ENCODE results near the gene NRROS.

NRROS gene

DNA sequence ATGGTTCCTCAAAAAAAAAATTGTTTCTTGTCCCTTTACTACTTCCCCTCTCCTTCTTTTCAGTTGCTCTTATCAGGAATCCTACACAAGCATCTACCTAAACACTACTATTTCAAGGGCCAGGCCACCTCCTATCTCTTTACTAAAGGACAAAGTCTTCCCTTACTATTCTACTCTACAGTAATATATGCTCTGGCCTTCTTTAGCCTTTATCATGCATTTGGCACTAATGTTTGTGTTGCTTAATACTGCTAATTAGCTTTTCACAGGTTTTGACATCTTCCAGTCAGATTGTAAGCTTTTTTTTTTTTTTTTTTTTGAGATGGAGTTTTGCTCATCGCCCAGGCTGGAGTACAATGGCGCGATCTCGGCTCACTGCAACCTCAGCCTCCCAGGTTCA lies 67.2 kb downstream of the NRROS start:
- ATAC-seq = no peak
- TF ChIP-seq ZFP30 (CRISPR knock-in tag; IDR thresholded peaks at IDR 0.05) (no peak), CSRNP3 (CRISPR knock-in tag; IDR thresholded peaks at IDR 0.05) (no peak), ZNF565 (CRISPR knock-in tag; conservative IDR thresholded peaks at IDR 0.05; ENCODE audit: low read depth) (no peak), ZC3H10 (CRISPR knock-in tag; IDR thresholded peaks at IDR 0.05) (no peak), ZNF8 (CRISPR knock-in tag; IDR thresholded peaks at IDR 0.05) (no peak), ARNTL (CRISPR knock-in tag; IDR thresholded peaks at IDR 0.05; ENCODE audit: borderline replicate concordance, low read depth) (no peak), ZNF70 (CRISPR knock-in tag; IDR thresholded peaks at IDR 0.05) (no peak), RARB (CRISPR knock-in tag; IDR thresholded peaks at IDR 0.05) (no peak), PATZ1 (CRISPR knock-in tag; IDR thresholded peaks at IDR 0.05; ENCODE audit: borderline replicate concordance) (no peak), TCF4 (CRISPR knock-in tag; IDR thresholded peaks at IDR 0.05; ENCODE audit: borderline replicate concordance) (no peak), OSR1 (CRISPR knock-in tag; IDR thresholded peaks at IDR 0.05) (no peak), ISL1 (CRISPR knock-in tag; IDR thresholded peaks at IDR 0.05) (no peak), CSDC2 (CRISPR knock-in tag; IDR thresholded peaks at IDR 0.05) (no peak), PPARA (CRISPR knock-in tag; IDR thresholded peaks at IDR 0.05; ENCODE audit: borderline replicate concordance) (no peak), TSHZ2 (CRISPR knock-in tag; IDR thresholded peaks at IDR 0.05) (no peak), ESRRG (CRISPR knock-in tag; IDR thresholded peaks at IDR 0.05) (no peak)
- TF ChIP-seq, protein P1, sequence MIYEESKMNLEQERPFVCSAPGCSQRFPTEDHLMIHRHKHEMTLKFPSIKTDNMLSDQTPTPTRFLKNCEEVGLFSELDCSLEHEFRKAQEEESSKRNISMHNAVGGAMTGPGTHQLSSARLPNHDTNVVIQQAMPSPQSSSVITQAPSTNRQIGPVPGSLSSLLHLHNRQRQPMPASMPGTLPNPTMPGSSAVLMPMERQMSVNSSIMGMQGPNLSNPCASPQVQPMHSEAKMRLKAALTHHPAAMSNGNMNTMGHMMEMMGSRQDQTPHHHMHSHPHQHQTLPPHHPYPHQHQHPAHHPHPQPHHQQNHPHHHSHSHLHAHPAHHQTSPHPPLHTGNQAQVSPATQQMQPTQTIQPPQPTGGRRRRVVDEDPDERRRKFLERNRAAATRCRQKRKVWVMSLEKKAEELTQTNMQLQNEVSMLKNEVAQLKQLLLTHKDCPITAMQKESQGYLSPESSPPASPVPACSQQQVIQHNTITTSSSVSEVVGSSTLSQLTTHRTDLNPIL (CRISPR knock-in tag; IDR thresholded peaks at IDR 0.05; ENCODE audit: low read depth) = no peak

GRCh38 chr3:196707566-196707965 lies 68.1 kb downstream of the NRROS start:
- TF ChIP-seq, protein P1 (CRISPR knock-in tag; IDR thresholded peaks at IDR 0.05; ENCODE audit: low read depth) = no peak
- no peak for TF ChIP-seq ZNF8 (CRISPR knock-in tag; IDR thresholded peaks at IDR 0.05)
- TF ChIP-seq TSHZ2 (CRISPR knock-in tag; IDR thresholded peaks at IDR 0.05) = no peak
- no peak for TF ChIP-seq ZC3H10 (CRISPR knock-in tag; IDR thresholded peaks at IDR 0.05)
- TF ChIP-seq SNAI2 (CRISPR knock-in tag; IDR thresholded peaks at IDR 0.05) = no peak
- no peak for ATAC-seq

GRCh38 chr3:196708467-196708866 lies 69.0 kb downstream of the NRROS start:
- no peak for ATAC-seq
- TF ChIP-seq TOX (CRISPR knock-in tag; IDR thresholded peaks at IDR 0.05; ENCODE audit: borderline replicate concordance) (no peak), TSHZ2 (CRISPR knock-in tag; IDR thresholded peaks at IDR 0.05) (no peak), ESRRG (CRISPR knock-in tag; IDR thresholded peaks at IDR 0.05) (no peak), ZNF8 (CRISPR knock-in tag; IDR thresholded peaks at IDR 0.05) (no peak), PATZ1 (CRISPR knock-in tag; IDR thresholded peaks at IDR 0.05; ENCODE audit: borderline replicate concordance) (no peak), CSDC2 (CRISPR knock-in tag; IDR thresholded peaks at IDR 0.05) (no peak), TCF4 (CRISPR knock-in tag; IDR thresholded peaks at IDR 0.05; ENCODE audit: borderline replicate concordance) (no peak)

Measured in SK-N-SH treated with all-trans-retinoic acid at 6 μM for 48 hours (cell line).